Measurements from ENCODE around the gene NFKBIA. TPM values are rescaled to one million over a fixed set of nuclear protein-coding genes. Genes with fewer than 3 reads are reported as not detected.

NFKBIA gene
- polyA plus RNA-seq, 1 donor (not counting 4 experiments of a cell fraction or from before 2014, with no cell fraction given), result 123 TPM

DNA sequence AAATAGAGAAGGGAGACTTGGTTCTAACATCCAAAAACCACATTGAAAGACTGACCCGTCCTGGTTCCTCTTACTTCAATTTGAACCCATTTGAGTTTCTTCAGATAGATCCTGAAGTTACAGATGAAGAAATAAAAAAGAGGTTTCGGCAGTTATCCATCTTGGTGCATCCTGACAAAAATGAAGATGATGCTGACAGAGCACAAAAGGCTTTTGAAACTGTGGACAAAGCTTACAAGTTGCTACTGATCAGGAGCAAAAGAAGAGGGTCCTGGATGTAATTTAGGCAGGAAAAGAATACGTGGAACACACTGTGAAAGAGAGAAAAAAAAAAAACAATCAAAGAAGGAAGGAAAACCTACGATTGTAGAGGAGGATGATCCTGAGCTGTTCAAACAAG is 25.4 kb upstream of the NFKBIA start:
- dilution Hi-C loops (cut with MboI; ENCODE audit: extremely low pct_ligation_motif_present, low sequenced_read_pairs), result no loop called here

DNA sequence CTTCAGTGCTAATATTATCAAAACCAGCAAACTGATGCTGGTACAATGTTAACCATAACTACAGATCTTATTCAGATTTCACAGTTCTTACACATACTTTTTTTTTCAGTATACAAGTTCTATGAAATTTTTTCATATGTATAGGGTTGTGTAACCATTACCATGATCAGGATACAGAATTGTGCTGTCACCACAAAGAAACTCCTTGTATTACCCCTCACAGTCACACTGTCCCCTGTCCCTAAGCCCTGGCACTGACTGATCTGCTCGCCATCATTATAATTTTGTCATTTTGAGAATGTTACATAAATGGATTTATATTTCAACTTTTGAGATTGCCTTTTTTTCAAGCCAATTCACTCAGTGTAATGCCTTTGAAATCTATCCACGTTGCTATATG is 21.3 kb upstream of the NFKBIA start:
- H3K27ac ChIP-seq (ENCODE audit: control insufficient read depth, insufficient read depth, low read length), result no peak overlapping the region
- FAIRE-seq, result no peak
- dilution Hi-C loops (cut with MboI; ENCODE audit: extremely low pct_ligation_motif_present, low sequenced_read_pairs), result no loop called here

More for the DNA sequence above, 25.4 kb upstream of the NFKBIA start:
- H3K4me1 ChIP-seq (ENCODE audit: control insufficient read depth, extremely low read depth, insufficient read depth, low read length), result no peaks in the 10 kb centered on the region
- TF ChIP-seq EZH2 (IDR thresholded peaks at IDR 0.05; ENCODE audit: low read length) (no peak), CTCF (optimal IDR thresholded peaks at IDR 0.05 in 1 of 3, IDR thresholded peaks at IDR 0.05 in 1 of 3, conservative IDR thresholded peaks at IDR 0.05 in 1 of 3; ENCODE audit: extremely low read depth in 1 of 3, insufficient read depth in 2 of 3, low read length in 3 of 3) (no peak)
- no peaks in the 10 kb centered on the region for H3K9me1 ChIP-seq (ENCODE audit: control insufficient read depth, extremely low read depth, insufficient read depth, low read length)
- no peak overlapping the region for H3K4me2 ChIP-seq (ENCODE audit: control insufficient read depth, extremely low read depth, insufficient read depth, low read depth, low read length)
- no peak overlapping the region for H2AFZ ChIP-seq (ENCODE audit: control insufficient read depth, low read length)
- DNase-seq (ENCODE audit: low read depth, low spot score) (no peak), FAIRE-seq (peak; percentile 29)
- H3K36me3 ChIP-seq (ENCODE audit: control insufficient read depth in 2 of 2, extremely low read depth in 1 of 2, insufficient read depth in 2 of 2, low read length in 2 of 2), result no peaks in the 10 kb centered on the region
- H3K27ac ChIP-seq (ENCODE audit: control insufficient read depth, insufficient read depth, low read length), result no peak overlapping the region
- H3K9me3 ChIP-seq (ENCODE audit: control insufficient read depth, low read depth, low read length), result no peaks in the 10 kb centered on the region
- no peak overlapping the region for H3K4me3 ChIP-seq (ENCODE audit: control insufficient read depth in 2 of 3, extremely low read depth in 1 of 3, insufficient read depth in 2 of 3, low read depth in 1 of 3, low read length in 3 of 3)
- H3K9ac ChIP-seq (ENCODE audit: control insufficient read depth, extremely low read depth, insufficient read depth, low read length), result no peak overlapping the region
- H3K27me3 ChIP-seq (ENCODE audit: control insufficient read depth, extremely low read depth, insufficient read depth, low read length), result no peaks in the 10 kb centered on the region
- H4K20me1 ChIP-seq (ENCODE audit: control insufficient read depth, extremely low read depth, insufficient read depth, low read length), result no peaks in the 10 kb centered on the region
- H3K79me2 ChIP-seq (ENCODE audit: control insufficient read depth, insufficient read depth, low read length), result no peaks in the 10 kb centered on the region

More for the DNA sequence above, 21.3 kb upstream of the NFKBIA start:
- no peak overlapping the region for H3K9ac ChIP-seq (ENCODE audit: control insufficient read depth, extremely low read depth, insufficient read depth, low read length)
- no peak overlapping the region for H3K4me3 ChIP-seq (ENCODE audit: control insufficient read depth in 2 of 3, extremely low read depth in 1 of 3, insufficient read depth in 2 of 3, low read depth in 1 of 3, low read length in 3 of 3)
- no peak overlapping the region for H3K4me2 ChIP-seq (ENCODE audit: control insufficient read depth, extremely low read depth, insufficient read depth, low read depth, low read length)
- H3K9me1 ChIP-seq (ENCODE audit: control insufficient read depth, extremely low read depth, insufficient read depth, low read length), result no peaks in the 10 kb centered on the region
- DNase-seq (ENCODE audit: low read depth, low spot score), result no peak
- H3K79me2 ChIP-seq (ENCODE audit: control insufficient read depth, insufficient read depth, low read length), result no peaks in the 10 kb centered on the region
- TF ChIP-seq EZH2 (IDR thresholded peaks at IDR 0.05; ENCODE audit: low read length) (no peak), CTCF (optimal IDR thresholded peaks at IDR 0.05 in 1 of 3, IDR thresholded peaks at IDR 0.05 in 1 of 3, conservative IDR thresholded peaks at IDR 0.05 in 1 of 3; ENCODE audit: extremely low read depth in 1 of 3, insufficient read depth in 2 of 3, low read length in 3 of 3) (no peak)
- no peaks in the 10 kb centered on the region for H4K20me1 ChIP-seq (ENCODE audit: control insufficient read depth, extremely low read depth, insufficient read depth, low read length)
- no peaks in the 10 kb centered on the region for H3K36me3 ChIP-seq (ENCODE audit: control insufficient read depth in 2 of 2, extremely low read depth in 1 of 2, insufficient read depth in 2 of 2, low read length in 2 of 2)
- no peaks in the 10 kb centered on the region for H3K4me1 ChIP-seq (ENCODE audit: control insufficient read depth, extremely low read depth, insufficient read depth, low read length)
- no peak overlapping the region for H2AFZ ChIP-seq (ENCODE audit: control insufficient read depth, low read length)
- H3K9me3 ChIP-seq (ENCODE audit: control insufficient read depth, low read depth, low read length), result no peaks in the 10 kb centered on the region
- H3K27me3 ChIP-seq (ENCODE audit: control insufficient read depth, extremely low read depth, insufficient read depth, low read length), result no peaks in the 10 kb centered on the region

Data from keratinocyte (primary cell).